H9 (cell line): ENCODE measurements around the gene IFNL1. TPM values are rescaled to one million over a fixed set of nuclear protein-coding genes. Genes with fewer than 3 reads are reported as not detected.
A peak's percentile ranks its signal among the peaks of the same experiment; 100 is the strongest.

Experiments
- DNase-seq: peaks from one replicate; pipeline ENCODE4 v3.0.0-alpha.2; 2017
- H2AFZ ChIP-seq: one replicate; pipeline ENCODE4 v1.6.1; 2013; ENCODE audit warnings: mild to moderate bottlenecking, low read length, control low read depth, moderate library complexity
- H2AK5ac ChIP-seq: 2 replicates; pipeline ENCODE4 v1.6.1; 2013; ENCODE audit warnings: low read length, control low read depth, mixed read lengths; ENCODE audit not compliant: insufficient read length
- H2BK120ac ChIP-seq: one replicate; pipeline ENCODE4 v1.6.1; 2013; ENCODE audit warnings: low read depth, mild to moderate bottlenecking, low read length, control low read depth, inconsistent platforms; ENCODE audit not compliant: poor library complexity, severe bottlenecking
- H2BK12ac ChIP-seq: 2 replicates; pipeline ENCODE4 v1.6.1; 2013; ENCODE audit warnings: low read length, control low read depth, mixed read lengths, low read depth; ENCODE audit not compliant: insufficient read length
- H2BK15ac ChIP-seq: 2 replicates; pipeline ENCODE4 v1.6.1; 2013; ENCODE audit warnings: low read depth, low read length, control low read depth
- H2BK20ac ChIP-seq: one replicate; pipeline ENCODE4 v1.6.1; 2013; ENCODE audit warnings: low read depth, mild to moderate bottlenecking, low read length, control low read depth, inconsistent platforms; ENCODE audit not compliant: poor library complexity, severe bottlenecking
- H2BK5ac ChIP-seq: 2 replicates; pipeline ENCODE4 v1.6.1; 2013; ENCODE audit warnings: low read length, control low read depth, mixed read lengths; ENCODE audit not compliant: insufficient read length
- H3K14ac ChIP-seq: 2 replicates; pipeline ENCODE4 v1.6.1; 2013; ENCODE audit warnings: low read length, control low read depth; ENCODE audit not compliant: insufficient read depth
- H3K18ac ChIP-seq: 2 replicates; pipeline ENCODE4 v1.6.1; 2013; ENCODE audit warnings: low read depth, mild to moderate bottlenecking, mixed read lengths, low read length, control low read depth; ENCODE audit not compliant: insufficient read length
- H3K23ac ChIP-seq: 2 replicates; pipeline ENCODE4 v1.6.1; 2013; ENCODE audit warnings: low read length, control low read depth, mixed read lengths, low read depth; ENCODE audit not compliant: insufficient read length
- H3K23me2 ChIP-seq: 2 replicates; pipeline ENCODE4 v1.6.1; 2013; ENCODE audit warnings: low read depth, mild to moderate bottlenecking, mixed read lengths, low read length, control low read depth; ENCODE audit not compliant: insufficient read length, poor library complexity, severe bottlenecking
- H3K27ac ChIP-seq: 2 replicates; pipeline ENCODE4 v1.5.1; 2013; ENCODE audit warnings: low read length, control low read depth, mixed read lengths, low read depth; ENCODE audit not compliant: insufficient read length
- H3K27me3 ChIP-seq: 2 replicates; pipeline ENCODE4 v1.6.1; 2013; ENCODE audit warnings: low read length, control low read depth, inconsistent platforms; ENCODE audit not compliant: insufficient read depth
- H3K4ac ChIP-seq: 2 replicates; pipeline ENCODE4 v1.6.1; 2013; ENCODE audit warnings: low read depth, mild to moderate bottlenecking, control low read depth, inconsistent platforms, low read length, moderate library complexity
- H3K4me1 ChIP-seq: 2 replicates; pipeline ENCODE4 v1.6.1; 2013; ENCODE audit warnings: low read length, control low read depth, inconsistent platforms; ENCODE audit not compliant: insufficient read depth
- H3K4me2 ChIP-seq: 2 replicates; pipeline ENCODE4 v1.6.1; 2013; ENCODE audit warnings: low read length, control low read depth, mixed read lengths; ENCODE audit not compliant: insufficient read length, insufficient read depth
- H3K56ac ChIP-seq: 2 replicates; pipeline ENCODE4 v1.6.1; 2013; ENCODE audit warnings: low read depth, mild to moderate bottlenecking, mixed read lengths, low read length, control low read depth; ENCODE audit not compliant: insufficient read length
- H3K79me1 ChIP-seq: 2 replicates; pipeline ENCODE4 v1.6.1; 2013; ENCODE audit warnings: low read depth, mild to moderate bottlenecking, moderate library complexity, low read length, control low read depth, inconsistent platforms; ENCODE audit not compliant: insufficient read depth, poor library complexity, severe bottlenecking
- H3K79me2 ChIP-seq: 2 replicates; pipeline ENCODE4 v1.6.1; 2013; ENCODE audit warnings: low read length, control low read depth, inconsistent platforms; ENCODE audit not compliant: insufficient read depth
- H3K9ac ChIP-seq: 2 replicates; pipeline ENCODE4 v1.6.1; 2013; ENCODE audit warnings: low read length, control low read depth, mixed read lengths; ENCODE audit not compliant: insufficient read length; ENCODE audit errors: extremely low read depth
- H3K9me3 ChIP-seq: one replicate; pipeline ENCODE4 v1.6.1; 2013; ENCODE audit warnings: low read depth, low read length, inconsistent platforms; ENCODE audit not compliant: control insufficient read depth
- H3T11ph ChIP-seq: one replicate; pipeline ENCODE4 v1.6.1; 2013; ENCODE audit warnings: mild to moderate bottlenecking, low read length, control low read depth, inconsistent platforms
- H4K20me1 ChIP-seq: one replicate; pipeline ENCODE4 v1.6.1; 2013; ENCODE audit not compliant: control insufficient read depth, insufficient read length, insufficient read depth
- H4K5ac ChIP-seq: 2 replicates; pipeline ENCODE4 v1.6.1; 2013; ENCODE audit warnings: low read depth, mild to moderate bottlenecking, mixed read lengths, low read length, control low read depth; ENCODE audit not compliant: insufficient read length
- H4K8ac ChIP-seq: replicated peaks from 2 replicates; pipeline ENCODE4 v1.6.1; 2013; ENCODE audit warnings: low read length, control low read depth, mixed read lengths, low read depth; ENCODE audit not compliant: insufficient read length
- H4K91ac ChIP-seq: 2 replicates; pipeline ENCODE4 v1.6.1; 2013; ENCODE audit warnings: low read depth, mild to moderate bottlenecking, moderate library complexity, mixed read lengths, low read length, control low read depth; ENCODE audit not compliant: insufficient read length
- H3K27ac Mint-ChIP-seq, 3 experiments: 2 replicates in 2 of 3; 3 replicates in 1 of 3; pipeline ENCODE4 v1.8.0; 2020 to 2021; ENCODE audit warnings: mixed read lengths in 3 of 3, mild to moderate bottlenecking in 1 of 3, moderate library complexity in 1 of 3
- H3K27me3 Mint-ChIP-seq: 2 replicates; pipeline ENCODE4 v1.8.0; 2021; ENCODE audit warnings: low read depth, mild to moderate bottlenecking, moderate library complexity, mixed read lengths
- H3K36me3 Mint-ChIP-seq, 3 experiments: 2 replicates in 2 of 3; 3 replicates in 1 of 3; pipeline ENCODE4 v1.8.0; 2020 to 2021; ENCODE audit warnings: low read depth in 3 of 3, mixed read lengths in 3 of 3; ENCODE audit not compliant: insufficient read depth in 1 of 3
- H3K4me1 Mint-ChIP-seq, 2 experiments: 2 replicates each; pipeline ENCODE4 v1.8.0; 2020; ENCODE audit warnings: mixed read lengths in 2 of 2
- H3K4me3 Mint-ChIP-seq, 2 experiments: 2 replicates in 1 of 2; 3 replicates in 1 of 2; pipeline ENCODE4 v1.8.0; 2020 to 2021; ENCODE audit warnings: mild to moderate bottlenecking in 2 of 2, mixed read lengths in 2 of 2, moderate library complexity in 1 of 2
- H3K9me3 Mint-ChIP-seq, 2 experiments: 2 replicates in 1 of 2; 3 replicates in 1 of 2; pipeline ENCODE4 v1.8.0; 2020; ENCODE audit warnings: mild to moderate bottlenecking in 2 of 2, mixed read lengths in 2 of 2, moderate library complexity in 1 of 2
- CTCF ChIP-seq: fragments of 200-600 bp; sonication (generic); conservative IDR thresholded peaks from 3 replicates; pipeline ENCODE4 v1.8.0; 2021; ENCODE audit warnings: antibody characterized with exemption, mild to moderate bottlenecking
- total RNA-seq: library from RNA; stranded (reverse); gene quantifications from 2 replicates; pipeline ENCODE4 v1.2.1, GENCODE V29; 2021

The IFNL1 gene
- total RNA-seq, 1 experiment from 2014 or later, result not detected

GRCh38 chr19:39306075-39306474 is 9.9 kb downstream of the IFNL1 start:
- Histone ChIP-seq H3K27me3 (no peaks in the 10 kb centered on the region; the same call in 1 of the 2 replicates), H2BK5ac (no peak overlapping the region), H3K9ac (no peak overlapping the region), H3K27ac (no peak overlapping the region), H3K23ac (no peak overlapping the region), H2BK20ac (no peak overlapping the region), H3K4ac (no peak overlapping the region), H3K56ac (no peak overlapping the region), H2BK120ac (no peak overlapping the region), H3K79me2 (no peaks in the 10 kb centered on the region), H2BK12ac (no peak overlapping the region), H3K23me2 (peaks cover 16% of the 10 kb centered on the region), H3K79me1 (no peaks in the 10 kb centered on the region), H2BK15ac (no peak overlapping the region), H4K20me1 (no peaks in the 10 kb centered on the region), H4K91ac (no peak overlapping the region), H3T11ph (no peak overlapping the region), H4K8ac (no peak overlapping the region), H3K18ac (no peak overlapping the region), H2AFZ (no peak overlapping the region), H3K9me3 (no peaks in the 10 kb centered on the region), H4K5ac (no peak overlapping the region), H3K14ac (no peak overlapping the region), H2AK5ac (no peak overlapping the region), H3K4me1 (peaks cover under 1% of the 10 kb centered on the region; the same call in 1 of the 2 replicates), H3K4me2 (no peak overlapping the region)
- peak overlapping the region in 1 of 2 experiments; percentile 19; a peak in 2 of 5 replicates for H3K4me3 Mint-ChIP-seq
- peaks cover 25 to 59% of the 10 kb centered on the region in 2 experiments for H3K4me1 Mint-ChIP-seq
- TF ChIP-seq CTCF, result no peak
- no peak for DNase-seq
- no peak overlapping the region for H3K27ac Mint-ChIP-seq
- peaks cover 0 to 6% (median under 1%) of the 10 kb centered on the region in 3 experiments; a peak in 3 of 7 replicates for H3K36me3 Mint-ChIP-seq
- H3K27me3 Mint-ChIP-seq, result peaks cover 60% of the 10 kb centered on the region
- H3K9me3 Mint-ChIP-seq, result no peaks in the 10 kb centered on the region
